Activated naive CD4-positive, alpha-beta T cell treated with anti-CD3 and anti-CD28 coated beads, Interleukin-2, amount 10 ng/mL, durations not matched to agents 7 days and 5 days (primary cell): ENCODE data around the gene BEST3.

Experiments used
- CTCF ChIA-PET: fragments of 350-600 bp; sonication (Branson Sonifier 250); formaldehyde crosslinking; loops from one replicate; lab custom pipeline; 2021; ENCODE audit warnings: antibody characterized with exemption; lab: Charles Lee
- DNase-seq: peaks from one replicate; pipeline ENCODE4 v3.0.0-alpha.2; 2020
- H3K27ac Mint-ChIP-seq: one replicate; pipeline ENCODE4 v1.8.0; 2021; ENCODE audit warnings: mild to moderate bottlenecking, moderate library complexity, mixed read lengths
- H3K27me3 Mint-ChIP-seq: one replicate; pipeline ENCODE4 v1.8.0; 2021; ENCODE audit warnings: mild to moderate bottlenecking, mixed read lengths
- H3K36me3 Mint-ChIP-seq: one replicate; pipeline ENCODE4 v1.8.0; 2021; ENCODE audit warnings: mixed read lengths
- H3K4me1 Mint-ChIP-seq: one replicate; pipeline ENCODE4 v1.8.0; 2021; ENCODE audit warnings: mixed read lengths
- H3K4me3 Mint-ChIP-seq: one replicate; pipeline ENCODE4 v1.8.0; 2021; ENCODE audit warnings: mild to moderate bottlenecking, moderate library complexity, mixed read lengths
- H3K9me3 Mint-ChIP-seq: one replicate; pipeline ENCODE4 v1.8.0; 2021; ENCODE audit warnings: mixed read lengths

Gene BEST3

DNA sequence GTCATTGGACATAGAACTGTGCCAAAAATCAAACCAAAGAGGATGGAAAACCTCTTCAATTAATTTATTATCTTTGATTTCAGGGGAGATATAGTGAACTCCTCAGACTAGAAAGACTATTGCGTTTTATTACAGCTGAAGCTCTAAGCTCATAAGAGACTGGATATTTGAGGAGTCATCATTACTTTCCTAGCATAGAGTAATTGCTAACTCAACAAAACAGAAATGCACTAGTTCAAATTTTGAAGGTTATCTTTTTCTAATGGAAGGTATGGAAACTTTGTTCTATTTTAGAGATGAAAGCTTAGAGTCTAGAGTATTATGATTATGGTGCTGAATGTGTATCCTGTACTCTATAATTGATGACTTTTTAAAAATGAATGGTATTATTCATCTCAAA, 5.3 kb upstream of the BEST3 start:
- H3K27ac Mint-ChIP-seq: no peak overlapping the region
- H3K4me3 Mint-ChIP-seq: no peak overlapping the region
- H3K36me3 Mint-ChIP-seq: no peaks in the 10 kb centered on the region
- CTCF ChIA-PET: no interaction called here
- DNase-seq: no peak
- peaks cover 6% of the 10 kb centered on the region for H3K27me3 Mint-ChIP-seq
- no peaks in the 10 kb centered on the region for H3K9me3 Mint-ChIP-seq
- H3K4me1 Mint-ChIP-seq: no peaks in the 10 kb centered on the region

DNA sequence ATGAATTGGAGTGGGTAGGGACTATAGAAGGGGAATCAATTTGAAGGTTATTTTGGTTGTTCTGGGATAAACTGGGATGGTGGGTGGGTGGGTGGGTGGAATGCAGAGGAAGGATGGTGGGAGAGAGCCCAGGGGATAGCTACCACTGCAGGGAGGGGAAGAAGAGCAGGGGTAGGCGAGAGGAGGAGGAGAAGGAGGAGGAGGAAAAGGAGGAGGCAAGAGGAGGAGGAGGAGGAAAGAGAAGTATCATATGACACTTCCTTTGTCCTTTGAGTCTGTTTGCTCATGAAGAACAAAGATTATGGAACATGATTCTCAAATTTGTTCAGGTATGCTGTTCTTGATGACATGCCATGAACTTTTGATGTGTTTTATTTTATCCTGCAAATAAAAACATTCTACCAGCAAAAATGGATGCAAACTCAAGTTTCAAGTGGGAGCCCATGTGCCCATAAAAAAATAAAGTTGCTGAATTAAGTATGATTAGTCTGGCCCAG, 4.1 kb upstream of the BEST3 start:
- CTCF ChIA-PET: no interaction called here
- peaks cover 10% of the 10 kb centered on the region for H3K27me3 Mint-ChIP-seq
- no peak for DNase-seq
- H3K27ac Mint-ChIP-seq: no peak overlapping the region
- no peaks in the 10 kb centered on the region for H3K4me1 Mint-ChIP-seq
- no peak overlapping the region for H3K4me3 Mint-ChIP-seq
- no peaks in the 10 kb centered on the region for H3K36me3 Mint-ChIP-seq
- no peaks in the 10 kb centered on the region for H3K9me3 Mint-ChIP-seq

DNA sequence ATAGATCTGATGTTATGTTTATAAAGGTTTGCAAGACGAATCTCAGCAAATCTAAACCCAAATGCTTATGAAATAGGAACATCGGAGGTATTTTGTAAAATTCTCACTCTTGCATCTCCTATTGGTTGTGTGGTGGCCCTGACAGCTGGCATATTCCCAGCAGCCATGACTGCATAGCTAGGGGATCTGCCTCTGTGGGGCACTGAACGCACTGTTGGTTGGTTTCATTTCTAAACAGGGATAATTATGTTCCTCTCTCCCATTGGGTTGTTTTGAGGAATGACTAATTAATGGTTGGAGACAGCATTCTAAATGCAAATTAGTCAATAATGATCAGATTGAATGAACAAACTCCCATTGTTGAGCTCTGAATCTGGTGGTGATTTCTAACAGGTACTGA, 2.7 kb upstream of the BEST3 start:
- Mint-ChIP-seq H3K27me3 (peaks cover 10% of the 10 kb centered on the region), H3K4me1 (no peaks in the 10 kb centered on the region), H3K27ac (no peak overlapping the region), H3K9me3 (no peaks in the 10 kb centered on the region), H3K36me3 (no peaks in the 10 kb centered on the region), H3K4me3 (no peak overlapping the region)
- CTCF ChIA-PET: no interaction called here
- no peak for DNase-seq

DNA sequence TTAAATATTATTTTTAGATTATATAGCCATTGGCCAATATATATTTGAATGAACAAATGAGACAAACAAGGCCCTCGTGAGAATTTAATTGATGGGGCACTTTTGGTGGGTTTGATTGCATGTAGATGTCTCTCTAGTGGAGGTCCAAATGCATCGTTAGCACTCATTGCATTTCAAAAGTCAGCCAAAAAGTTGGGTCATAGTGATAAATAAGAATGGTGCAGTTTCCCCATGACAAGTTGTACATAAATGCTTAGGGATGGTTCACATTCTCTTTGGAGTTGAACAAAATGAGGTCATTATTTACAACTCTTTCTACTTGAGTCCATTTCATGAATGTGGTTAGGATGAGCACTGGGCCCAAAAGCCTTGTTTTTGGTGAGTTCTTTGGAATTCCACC, 1.0 kb downstream of the BEST3 start:
- CTCF ChIA-PET: no interaction called here
- no peak for DNase-seq
- Mint-ChIP-seq H3K27ac (no peak overlapping the region), H3K27me3 (peaks cover 14% of the 10 kb centered on the region), H3K36me3 (no peaks in the 10 kb centered on the region), H3K9me3 (no peaks in the 10 kb centered on the region), H3K4me3 (no peak overlapping the region), H3K4me1 (no peaks in the 10 kb centered on the region)

DNA sequence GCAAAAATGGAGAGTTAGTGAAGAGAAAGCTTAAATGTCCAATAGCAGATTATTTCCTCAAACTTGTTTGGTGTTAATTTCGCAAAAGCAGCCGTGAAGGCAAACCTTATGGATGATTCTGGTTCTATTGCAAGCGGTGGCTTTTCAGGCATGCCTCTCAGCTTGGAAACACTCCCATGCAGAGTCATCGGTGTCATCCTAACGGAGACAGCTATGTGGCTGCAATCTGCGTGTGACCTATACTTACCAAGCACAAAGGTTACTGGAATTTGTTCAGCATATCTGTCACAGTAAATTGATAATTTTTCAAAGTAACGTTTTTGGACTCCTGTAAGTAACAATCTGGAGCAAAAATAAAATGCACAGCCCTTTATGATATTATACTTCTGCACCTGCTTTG, 5.0 kb downstream of the BEST3 start:
- Mint-ChIP-seq H3K27ac (no peak overlapping the region), H3K9me3 (no peaks in the 10 kb centered on the region), H3K36me3 (no peaks in the 10 kb centered on the region), H3K4me3 (no peak overlapping the region), H3K4me1 (peaks cover 2% of the 10 kb centered on the region), H3K27me3 (peaks cover 18% of the 10 kb centered on the region)
- no peak for DNase-seq
- CTCF ChIA-PET: no interaction called here

DNA sequence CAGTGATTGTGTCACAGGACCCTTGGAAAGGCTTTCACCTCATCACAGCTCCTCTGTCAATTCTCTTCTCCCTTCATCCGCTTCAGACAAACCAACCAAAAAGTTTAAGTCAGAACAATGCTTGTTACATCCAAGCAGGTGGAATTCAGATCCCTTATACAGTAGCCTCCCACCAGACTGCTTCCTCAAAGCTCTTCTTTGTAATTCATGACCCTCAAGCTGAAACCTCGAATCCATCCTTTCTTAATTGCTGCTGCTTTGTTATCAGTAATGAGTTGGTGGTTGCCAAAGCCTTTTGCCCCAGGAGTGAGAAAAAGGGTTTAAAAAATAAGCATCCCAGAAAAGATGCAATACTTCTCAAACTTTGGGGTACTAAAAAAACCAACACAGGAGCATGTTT, 9.5 kb downstream of the BEST3 start:
- H3K27me3 Mint-ChIP-seq: peaks cover 19% of the 10 kb centered on the region
- H3K4me3 Mint-ChIP-seq: no peak overlapping the region
- H3K36me3 Mint-ChIP-seq: no peaks in the 10 kb centered on the region
- CTCF ChIA-PET: no interaction called here
- no peaks in the 10 kb centered on the region for H3K9me3 Mint-ChIP-seq
- peaks cover 4% of the 10 kb centered on the region for H3K4me1 Mint-ChIP-seq
- DNase-seq: no peak
- no peak overlapping the region for H3K27ac Mint-ChIP-seq

DNA sequence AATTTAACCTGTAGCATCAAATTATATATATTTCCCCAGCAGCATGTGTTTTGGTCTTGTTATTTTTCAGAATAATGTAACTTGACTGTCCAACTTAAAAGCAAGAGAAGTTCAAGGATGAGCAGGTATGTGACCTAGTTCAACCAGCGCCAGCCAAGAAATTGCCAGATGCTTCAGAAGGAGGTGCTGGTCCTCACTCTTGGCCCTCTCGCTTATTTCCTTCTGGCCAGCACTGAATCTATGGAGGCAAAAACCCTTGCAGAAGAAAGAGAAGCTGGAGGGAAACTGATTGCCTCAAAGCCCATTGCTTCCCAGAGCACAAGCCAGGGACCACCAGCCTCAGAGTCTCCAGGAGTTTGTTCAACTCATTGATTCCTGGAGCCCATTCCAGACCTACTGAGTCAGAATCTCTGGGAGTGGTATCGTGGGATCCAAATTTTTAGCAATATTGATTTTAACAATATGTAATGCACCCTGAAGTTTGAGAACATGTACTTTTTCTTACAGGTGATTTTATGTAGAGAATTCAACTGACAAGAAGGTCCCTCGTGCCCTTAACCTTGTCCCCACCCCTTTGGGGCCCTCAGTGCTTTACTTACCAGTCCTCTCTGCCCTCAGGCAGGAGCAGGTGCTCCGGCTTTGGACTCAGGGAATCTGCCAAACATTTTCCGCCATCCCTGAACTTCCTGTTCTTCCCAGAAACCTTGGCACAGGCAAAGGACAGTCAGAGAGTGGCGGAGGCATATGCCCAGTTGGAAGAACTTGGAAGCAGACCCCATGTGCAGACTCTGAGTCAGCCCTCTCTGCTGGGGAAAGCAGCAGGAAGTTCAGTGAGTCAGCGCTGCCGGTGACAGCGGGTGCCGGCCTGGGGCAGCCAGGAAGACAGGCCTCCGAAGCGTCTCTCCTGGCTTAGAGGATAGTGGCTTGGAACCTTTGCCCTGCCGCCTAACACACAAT, 10.4 kb downstream of the BEST3 start:
- Mint-ChIP-seq H3K27ac (no peak overlapping the region), H3K4me1 (peaks cover 4% of the 10 kb centered on the region), H3K27me3 (peaks cover 19% of the 10 kb centered on the region), H3K36me3 (no peaks in the 10 kb centered on the region), H3K4me3 (no peak overlapping the region), H3K9me3 (no peaks in the 10 kb centered on the region)
- CTCF ChIA-PET: no interaction called here
- DNase-seq: peak; percentile 27

DNA sequence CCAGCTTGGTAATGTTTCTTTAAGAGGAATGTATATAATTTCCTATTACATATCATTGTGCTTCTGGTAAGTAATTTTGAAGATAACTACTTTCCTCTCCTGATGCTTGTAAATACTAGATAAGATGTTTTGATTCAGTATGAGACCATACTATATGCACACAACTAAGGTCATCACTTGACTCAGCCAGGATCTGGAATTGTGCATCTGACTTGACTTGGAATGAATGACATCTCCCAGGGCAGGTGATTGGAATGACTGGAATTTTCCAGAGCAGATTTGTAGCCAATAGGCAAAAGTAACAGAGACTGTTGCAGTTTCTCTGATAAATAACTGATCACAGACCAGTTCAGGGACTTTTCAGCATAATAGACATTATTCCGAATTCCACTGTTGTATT, 11.1 kb downstream of the BEST3 start:
- H3K4me1 Mint-ChIP-seq: peaks cover 4% of the 10 kb centered on the region
- H3K4me3 Mint-ChIP-seq: no peak overlapping the region
- DNase-seq: no peak
- H3K36me3 Mint-ChIP-seq: no peaks in the 10 kb centered on the region
- no peaks in the 10 kb centered on the region for H3K9me3 Mint-ChIP-seq
- CTCF ChIA-PET: no interaction called here
- no peak overlapping the region for H3K27ac Mint-ChIP-seq
- H3K27me3 Mint-ChIP-seq: peaks cover 12% of the 10 kb centered on the region

DNA sequence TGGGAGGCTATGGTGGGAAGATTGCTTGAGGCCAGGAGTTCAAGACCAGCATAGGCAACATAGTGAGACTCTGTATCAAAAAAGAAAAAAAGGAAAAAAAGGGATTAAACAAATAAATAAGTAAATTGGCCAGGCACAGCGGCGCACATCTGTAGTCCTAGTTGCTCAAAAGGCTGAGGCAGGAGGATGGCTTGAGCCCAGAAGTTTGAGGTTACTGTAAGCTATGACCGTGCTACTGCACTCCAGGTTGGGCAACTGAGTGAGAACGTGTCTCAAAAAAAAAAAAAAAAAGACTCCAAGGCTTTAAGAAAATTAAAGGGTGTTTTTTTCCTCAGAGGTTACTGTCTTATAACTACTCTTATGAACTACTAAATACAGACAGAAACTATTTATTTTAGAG, 11.7 kb downstream of the BEST3 start:
- no peak for DNase-seq
- no peaks in the 10 kb centered on the region for H3K36me3 Mint-ChIP-seq
- H3K9me3 Mint-ChIP-seq: no peaks in the 10 kb centered on the region
- H3K27me3 Mint-ChIP-seq: peaks cover 11% of the 10 kb centered on the region
- no peak overlapping the region for H3K27ac Mint-ChIP-seq
- no peak overlapping the region for H3K4me3 Mint-ChIP-seq
- CTCF ChIA-PET: interaction anchor here (0.6 kb wide), 1 partner anchor 479 kb away, joined by 3 read pairs; no protein-coding TSS in a partner anchor
- peaks cover 4% of the 10 kb centered on the region for H3K4me1 Mint-ChIP-seq

DNA sequence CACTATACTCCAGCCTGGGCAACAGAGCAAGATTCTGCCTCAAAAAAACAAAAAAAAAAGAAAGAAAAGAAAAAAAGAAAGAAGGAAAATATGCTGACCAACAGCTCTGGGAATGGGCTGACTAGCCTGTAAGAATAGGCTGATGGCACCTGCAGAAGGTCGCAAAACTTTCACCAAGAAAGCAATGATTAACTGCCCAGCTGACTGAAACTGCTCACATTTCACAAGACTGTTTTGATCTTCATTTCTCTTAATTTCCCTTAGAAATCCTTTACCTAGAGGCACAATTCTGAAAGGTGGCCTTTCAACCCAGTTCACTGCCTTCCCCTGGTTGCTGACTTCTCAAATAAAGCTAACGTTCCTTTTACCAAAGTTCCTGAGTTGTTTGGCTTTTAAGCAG, 12.4 kb downstream of the BEST3 start:
- Mint-ChIP-seq H3K27ac (no peak overlapping the region), H3K4me3 (no peak overlapping the region), H3K4me1 (peaks cover 4% of the 10 kb centered on the region), H3K9me3 (no peaks in the 10 kb centered on the region), H3K36me3 (no peaks in the 10 kb centered on the region), H3K27me3 (peaks cover 11% of the 10 kb centered on the region)
- CTCF ChIA-PET: no interaction called here
- no peak for DNase-seq

DNA sequence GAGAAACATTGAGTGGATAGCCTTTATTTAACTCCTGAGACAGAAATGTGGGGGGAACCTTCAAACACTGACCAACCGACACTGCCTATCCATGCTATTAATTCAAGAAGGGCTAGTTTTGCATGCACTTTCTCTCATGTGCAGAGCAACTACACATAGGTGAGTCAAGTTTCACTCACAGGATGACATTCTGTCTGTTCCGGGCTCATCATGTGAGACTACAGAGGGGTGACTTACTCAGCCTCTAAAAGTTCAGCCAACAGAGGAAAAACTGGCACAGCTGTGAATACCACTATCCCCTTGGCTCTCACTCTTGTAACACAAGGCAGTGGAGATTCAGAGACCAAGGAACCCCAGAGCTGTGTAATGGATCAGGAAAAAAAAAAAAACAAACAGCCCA, 13.3 kb downstream of the BEST3 start:
- Mint-ChIP-seq H3K27ac (no peak overlapping the region), H3K27me3 (peaks cover 11% of the 10 kb centered on the region), H3K9me3 (no peaks in the 10 kb centered on the region), H3K36me3 (no peaks in the 10 kb centered on the region), H3K4me1 (peaks cover 4% of the 10 kb centered on the region), H3K4me3 (no peak overlapping the region)
- CTCF ChIA-PET: no interaction called here
- DNase-seq: no peak

DNA sequence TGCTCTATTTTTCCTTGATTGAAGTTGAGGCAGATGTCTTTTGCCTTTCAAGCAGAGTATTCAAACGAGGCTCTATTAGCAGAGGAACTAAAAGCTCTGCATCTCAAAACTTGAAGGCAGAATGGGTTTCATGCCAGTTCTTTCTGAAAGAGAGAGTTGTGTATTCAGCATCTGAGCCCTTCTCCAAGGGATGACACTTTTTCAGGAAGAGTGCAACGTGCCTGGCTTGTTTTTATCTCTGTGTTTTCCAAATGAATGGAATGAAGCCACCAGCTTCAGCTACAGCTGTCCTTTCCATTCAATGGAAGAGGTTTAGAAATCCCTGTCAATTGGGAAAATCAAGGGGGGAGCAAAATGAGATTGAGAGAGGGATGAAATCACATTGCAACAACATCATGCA, 14.6 kb downstream of the BEST3 start:
- Mint-ChIP-seq H3K4me1 (peaks cover 4% of the 10 kb centered on the region), H3K27me3 (peaks cover 11% of the 10 kb centered on the region), H3K9me3 (no peaks in the 10 kb centered on the region), H3K36me3 (no peaks in the 10 kb centered on the region), H3K4me3 (no peak overlapping the region), H3K27ac (no peak overlapping the region)
- CTCF ChIA-PET: no interaction called here
- no peak for DNase-seq

DNA sequence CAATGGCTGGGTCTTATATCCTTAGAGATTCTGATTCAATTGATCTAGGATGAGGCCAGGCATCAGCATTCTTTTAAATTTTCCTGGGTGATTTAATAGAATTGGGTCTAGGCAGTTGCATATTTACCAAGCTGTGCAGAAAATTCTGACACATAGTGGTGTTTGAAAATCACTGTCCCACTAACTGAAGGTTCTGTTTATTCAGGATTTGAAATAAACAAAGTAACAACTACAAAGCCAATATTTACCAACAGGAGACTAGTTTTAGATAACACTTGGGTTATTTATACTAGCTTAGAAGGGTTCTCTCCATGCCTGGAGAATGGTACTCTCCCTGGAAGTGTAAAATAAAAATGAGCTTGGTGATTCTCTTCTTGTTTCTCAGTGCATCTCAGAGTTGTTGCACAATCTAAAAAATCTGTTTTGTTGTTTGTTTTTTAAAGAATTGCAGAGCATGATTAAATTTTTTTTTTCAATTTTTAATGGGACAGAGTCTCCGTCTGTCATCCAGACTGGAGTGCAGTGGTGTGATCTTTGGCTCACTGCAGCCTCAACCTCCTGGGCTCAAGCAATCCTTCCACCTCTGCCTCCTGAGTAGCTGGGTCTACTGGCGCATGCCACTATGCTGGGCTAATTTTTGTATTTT, 16.9 kb downstream of the BEST3 start:
- CTCF ChIA-PET: no interaction called here
- H3K4me1 Mint-ChIP-seq: no peaks in the 10 kb centered on the region
- H3K27me3 Mint-ChIP-seq: peaks cover 3% of the 10 kb centered on the region
- no peak overlapping the region for H3K4me3 Mint-ChIP-seq
- no peaks in the 10 kb centered on the region for H3K9me3 Mint-ChIP-seq
- no peak overlapping the region for H3K27ac Mint-ChIP-seq
- H3K36me3 Mint-ChIP-seq: no peaks in the 10 kb centered on the region
- no peak for DNase-seq

DNA sequence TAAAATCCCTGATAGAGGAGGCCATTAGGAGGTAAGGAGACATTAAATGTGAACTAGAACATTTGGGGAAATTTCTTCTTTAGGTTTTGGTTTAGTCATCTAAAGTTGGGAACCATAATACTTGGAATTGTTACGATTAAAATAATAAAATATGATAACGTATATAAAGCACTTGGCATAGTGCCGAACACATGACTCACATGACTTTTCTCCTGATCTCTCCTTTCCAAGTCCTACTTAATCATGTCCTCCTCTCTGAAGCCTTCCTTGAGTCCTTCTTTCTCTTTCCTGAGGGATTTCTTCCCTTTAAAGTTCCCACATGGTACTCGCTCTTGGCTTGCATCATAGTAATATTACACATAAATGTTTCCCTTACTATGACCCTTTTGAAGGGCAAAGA, 20.0 kb downstream of the BEST3 start:
- H3K27me3 Mint-ChIP-seq: no peaks in the 10 kb centered on the region
- no peak overlapping the region for H3K27ac Mint-ChIP-seq
- CTCF ChIA-PET: no interaction called here
- H3K4me1 Mint-ChIP-seq: no peaks in the 10 kb centered on the region
- no peaks in the 10 kb centered on the region for H3K36me3 Mint-ChIP-seq
- no peaks in the 10 kb centered on the region for H3K9me3 Mint-ChIP-seq
- no peak for DNase-seq
- H3K4me3 Mint-ChIP-seq: no peak overlapping the region
